Gastroesophageal sphincter (tissue), 4 donors: ENCODE measurements around the gene SRPX2. TPM values are rescaled to one million over a fixed set of nuclear protein-coding genes. Genes with fewer than 3 reads are reported as not detected.

Experiments used
- ATAC-seq: fragments of 150-250 bp; one replicate; pipeline ENCODE4 v1.9.1; 2016; ENCODE audit warnings: mild to moderate bottlenecking, moderate library complexity
- H3K27ac ChIP-seq, 4 donors: fragments of 200-600 bp; sonication (generic) in 3 of 4; 1 replicate in 3 of 4; 2 replicates in 1 of 4; pipeline ENCODE4 v1.5.1; 2016 to 2019
- H3K27me3 ChIP-seq: fragments of 200-600 bp; sonication (generic); one replicate; pipeline ENCODE4 v1.5.1; 2019
- H3K36me3 ChIP-seq, 2 donors: fragments of 200-600 bp; sonication (generic); one replicate each; pipeline ENCODE4 v1.5.1; 2019; ENCODE audit warnings: control low read depth in 1 of 2
- H3K4me1 ChIP-seq, 3 donors: fragments of 200-600 bp; sonication (generic); 1 replicate in 2 of 3; 2 replicates in 1 of 3; pipeline ENCODE4 v1.5.1; 2016 to 2019; ENCODE audit warnings: control low read depth in 2 of 3
- H3K4me3 ChIP-seq, 2 donors: fragments of 200-600 bp; sonication (generic); one replicate each; pipeline ENCODE4 v1.5.1; 2019; ENCODE audit warnings: mild to moderate bottlenecking in 1 of 2, moderate library complexity in 1 of 2
- H3K9me3 ChIP-seq, 3 donors: fragments of 200-600 bp; sonication (generic); one replicate each; pipeline ENCODE4 v1.5.1; 2017 to 2019; ENCODE audit warnings: control low read depth in 2 of 3
- EP300 ChIP-seq: sonication (generic); formaldehyde crosslinking; IDR thresholded peaks from one replicate; pipeline ENCODE4 v1.6.1; 2017; ENCODE audit warnings: antibody characterized with exemption, mild to moderate bottlenecking
- POLR2A ChIP-seq, 2 donors: fragments of 450-650 bp; IDR thresholded peaks; one replicate each; pipeline ENCODE4 v1.6.1; 2017; ENCODE audit warnings: antibody characterized with exemption in 2 of 2, mild to moderate bottlenecking in 2 of 2, moderate library complexity in 1 of 2
- POLR2AphosphoS5 ChIP-seq: sonication (generic); formaldehyde crosslinking; IDR thresholded peaks from one replicate; pipeline ENCODE4 v1.6.1; 2017; ENCODE audit warnings: antibody characterized with exemption
- WGBS, 2 donors: methylation state at CpG; one replicate each; pipeline ENCODE4 v1.1.5; 2018; ENCODE audit warnings: low coverage in 1 of 2; 5-methylcytosine and 5-hydroxymethylcytosine counted together
- total RNA-seq, 4 donors: library from RNA; depleted of rRNA; stranded (reverse); fragments of >200 nt; gene quantifications; one replicate each; pipeline ENCODE4 v1.1.0, GENCODE V29; 2016
- TF ChIP-seq, protein P1 (sequence below), 4 experiments: fragments of 200-600 bp in 2 of 4; fragments of 450-650 bp in 2 of 4; sonication (generic) in 1 of 4; IDR thresholded peaks; one replicate each; pipeline ENCODE4 v1.5.1; 2017 to 2019; ENCODE audit warnings: antibody characterized with exemption in 4 of 4, mild to moderate bottlenecking in 2 of 4, moderate library complexity in 2 of 4

Gene SRPX2
- total RNA-seq, 4 donors from 2014 or later, result 24.7 to 52.1 (median 39.7) TPM

DNA sequence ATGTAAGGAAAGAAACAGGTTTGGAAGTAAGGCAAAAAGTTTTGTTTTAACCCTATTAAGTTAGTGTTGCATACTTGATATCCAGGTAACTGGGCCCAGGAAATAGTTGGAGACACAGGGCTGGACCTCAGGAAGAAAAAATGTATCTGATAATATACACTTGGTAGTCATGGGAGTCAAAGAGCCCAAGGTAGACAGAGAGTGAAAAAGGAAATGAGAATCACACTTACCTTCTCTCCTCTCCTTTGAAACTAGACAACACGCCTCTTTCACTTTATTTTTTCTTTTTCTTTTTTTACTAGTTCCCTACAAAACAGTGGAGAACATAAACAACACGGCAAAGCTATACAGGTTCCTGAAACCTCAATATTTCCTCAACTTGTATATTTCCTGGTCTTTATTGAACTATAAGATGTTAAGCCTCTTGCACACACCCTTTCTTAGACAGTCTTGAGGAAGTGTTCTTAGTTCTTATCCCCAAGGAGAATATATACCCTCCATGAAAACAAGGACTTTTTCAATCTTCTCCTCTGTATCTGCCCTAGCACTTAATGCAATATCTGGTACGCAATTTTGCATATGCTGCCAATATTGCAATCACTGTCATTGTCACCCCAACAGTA, 60.7 kb downstream of the SRPX2 start:
- Histone ChIP-seq H3K27me3 (no peaks in the 10 kb centered on the region), H3K9me3 (no peaks in the 10 kb centered on the region), H3K4me3 (no peak overlapping the region), H3K27ac (no peak overlapping the region), H3K4me1 (no peaks in the 10 kb centered on the region), H3K36me3 (peaks cover 0 to 14% of the 10 kb centered on the region in 2 donors)
- ATAC-seq, result no peak
- TF ChIP-seq POLR2AphosphoS5, result no peak
- TF ChIP-seq POLR2A (IDR thresholded peaks at IDR 0.05), result no peak
- TF ChIP-seq, protein P1, sequence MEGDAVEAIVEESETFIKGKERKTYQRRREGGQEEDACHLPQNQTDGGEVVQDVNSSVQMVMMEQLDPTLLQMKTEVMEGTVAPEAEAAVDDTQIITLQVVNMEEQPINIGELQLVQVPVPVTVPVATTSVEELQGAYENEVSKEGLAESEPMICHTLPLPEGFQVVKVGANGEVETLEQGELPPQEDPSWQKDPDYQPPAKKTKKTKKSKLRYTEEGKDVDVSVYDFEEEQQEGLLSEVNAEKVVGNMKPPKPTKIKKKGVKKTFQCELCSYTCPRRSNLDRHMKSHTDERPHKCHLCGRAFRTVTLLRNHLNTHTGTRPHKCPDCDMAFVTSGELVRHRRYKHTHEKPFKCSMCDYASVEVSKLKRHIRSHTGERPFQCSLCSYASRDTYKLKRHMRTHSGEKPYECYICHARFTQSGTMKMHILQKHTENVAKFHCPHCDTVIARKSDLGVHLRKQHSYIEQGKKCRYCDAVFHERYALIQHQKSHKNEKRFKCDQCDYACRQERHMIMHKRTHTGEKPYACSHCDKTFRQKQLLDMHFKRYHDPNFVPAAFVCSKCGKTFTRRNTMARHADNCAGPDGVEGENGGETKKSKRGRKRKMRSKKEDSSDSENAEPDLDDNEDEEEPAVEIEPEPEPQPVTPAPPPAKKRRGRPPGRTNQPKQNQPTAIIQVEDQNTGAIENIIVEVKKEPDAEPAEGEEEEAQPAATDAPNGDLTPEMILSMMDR (IDR thresholded peaks at IDR 0.05), result no peak
- TF ChIP-seq EP300, result no peak
- 35 to 54% methylated on average over 3 of the region's 3 CpGs for WGBS, 2 donors

DNA sequence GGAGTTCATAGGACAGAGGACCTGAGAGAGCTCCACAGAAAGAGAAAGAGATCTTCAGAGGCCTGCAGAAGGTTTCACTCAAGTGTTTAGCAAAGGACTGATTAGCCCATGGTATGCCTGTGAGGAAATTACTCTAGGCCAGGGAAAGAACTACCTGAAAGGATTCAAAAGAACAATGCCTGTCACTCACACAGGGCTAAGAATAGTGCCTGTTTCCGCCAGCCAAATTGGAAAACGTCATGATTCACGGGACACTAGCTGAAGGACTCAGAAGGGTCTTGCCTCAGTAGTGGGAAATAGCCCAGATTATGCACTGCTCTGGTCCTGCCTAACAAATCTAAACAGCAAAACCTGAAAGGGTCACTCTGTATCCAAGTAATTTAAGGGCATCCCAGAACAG, 66.8 kb downstream of the SRPX2 start:
- Histone ChIP-seq H3K36me3 (no peaks in the 10 kb centered on the region), H3K27me3 (no peaks in the 10 kb centered on the region), H3K4me1 (no peaks in the 10 kb centered on the region), H3K27ac (no peak overlapping the region), H3K4me3 (no peak overlapping the region), H3K9me3 (no peaks in the 10 kb centered on the region)
- WGBS, 2 donors, result 32 to 78% methylated on average over 3 of the region's 3 CpGs
- ATAC-seq, result no peak
- no peak for TF ChIP-seq POLR2AphosphoS5
- TF ChIP-seq, protein P1 (IDR thresholded peaks at IDR 0.05), result no peak
- TF ChIP-seq EP300, result no peak
- no peak for TF ChIP-seq POLR2A (IDR thresholded peaks at IDR 0.05)

DNA sequence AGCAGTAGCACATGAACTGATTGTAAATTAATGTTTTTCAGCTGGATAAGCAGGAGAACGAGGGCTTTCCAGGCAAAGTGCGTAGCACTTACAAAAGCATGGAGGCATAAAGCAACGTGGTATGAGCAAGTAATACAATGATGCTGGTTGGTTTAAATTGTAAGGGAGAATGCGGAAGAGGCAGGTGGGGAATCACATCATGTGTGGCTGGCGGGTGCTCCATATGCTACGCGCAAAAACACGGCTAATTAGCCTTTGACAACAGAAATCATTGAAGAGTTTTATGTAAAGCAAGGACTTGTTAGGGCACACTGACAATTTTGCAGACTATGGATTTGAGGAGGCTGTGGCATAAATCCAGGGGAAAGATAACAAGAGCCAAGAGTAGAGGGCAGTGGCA, 73.4 kb downstream of the SRPX2 start:
- no peak for ATAC-seq
- WGBS, 2 donors, result 84 to 90% methylated on average over 7 of the region's 8 CpGs
- Histone ChIP-seq H3K27me3 (no peaks in the 10 kb centered on the region), H3K9me3 (no peaks in the 10 kb centered on the region), H3K27ac (no peak overlapping the region), H3K4me3 (no peak overlapping the region), H3K36me3 (no peaks in the 10 kb centered on the region), H3K4me1 (no peaks in the 10 kb centered on the region)
- TF ChIP-seq EP300 (no peak), POLR2AphosphoS5 (no peak), POLR2A (IDR thresholded peaks at IDR 0.05) (no peak)
- TF ChIP-seq, protein P1 (IDR thresholded peaks at IDR 0.05), result no peak

GRCh38 chrX:100719139-100719538, 75.1 kb downstream of the SRPX2 start:
- H3K27me3 ChIP-seq, result no peaks in the 10 kb centered on the region
- H3K4me1 ChIP-seq, result no peaks in the 10 kb centered on the region
- no peaks in the 10 kb centered on the region for H3K36me3 ChIP-seq
- ATAC-seq, result no peak
- 84% methylated on average over 2 of the region's 2 CpGs; no CpG with 5 or more reads in 1 of the 2 donors for WGBS, 2 donors
- H3K4me3 ChIP-seq, result no peak overlapping the region
- TF ChIP-seq EP300 (no peak), POLR2AphosphoS5 (no peak), POLR2A (IDR thresholded peaks at IDR 0.05) (no peak)
- TF ChIP-seq, protein P1 (IDR thresholded peaks at IDR 0.05), result no peak
- no peaks in the 10 kb centered on the region for H3K9me3 ChIP-seq
- H3K27ac ChIP-seq, result no peak overlapping the region

DNA sequence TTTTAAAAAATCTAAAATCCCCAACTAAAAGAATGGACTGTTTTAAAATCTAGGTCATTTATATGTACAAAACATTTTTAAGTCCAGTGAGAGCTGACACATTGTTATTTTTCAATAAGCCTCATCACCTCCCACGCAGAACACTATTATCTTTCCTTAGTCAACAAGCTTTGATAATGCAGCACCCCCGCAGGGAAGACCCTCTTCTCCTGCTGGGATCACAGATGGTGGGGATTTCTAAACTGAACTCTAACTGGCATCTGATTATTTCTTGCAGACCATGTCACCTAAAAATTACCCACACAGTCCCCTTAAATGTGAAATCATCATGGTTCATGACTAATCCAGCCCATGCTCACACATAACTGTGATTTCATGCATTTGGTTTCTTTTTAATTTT, 76.3 kb downstream of the SRPX2 start:
- Histone ChIP-seq H3K4me3 (no peak overlapping the region), H3K36me3 (no peaks in the 10 kb centered on the region), H3K4me1 (no peaks in the 10 kb centered on the region), H3K27ac (no peak overlapping the region), H3K27me3 (no peaks in the 10 kb centered on the region), H3K9me3 (no peaks in the 10 kb centered on the region)
- WGBS, 2 donors, result 72 to 82% methylated on average over 2 of the region's 2 CpGs
- no peak for ATAC-seq
- TF ChIP-seq POLR2A (IDR thresholded peaks at IDR 0.05), result no peak
- TF ChIP-seq POLR2AphosphoS5, result no peak
- no peak for TF ChIP-seq EP300
- TF ChIP-seq, protein P1 (IDR thresholded peaks at IDR 0.05), result no peak
